Tibial artery (tissue), 4 donors: Measurements from ENCODE around the gene CARTPT.

Experiments used
- DNase-seq, 2 donors: peaks; one replicate each; pipeline ENCODE4 v3.0.0-alpha.2; 2019
- H3K27ac ChIP-seq, 2 donors: fragments of 200-600 bp; sonication (generic) in 1 of 2; 1 replicate in 1 of 2; 2 replicates in 1 of 2; pipeline ENCODE4 v1.5.1; 2018 to 2019; ENCODE audit warnings: mild to moderate bottlenecking in 1 of 2
- H3K27me3 ChIP-seq, 2 donors: fragments of 200-600 bp; sonication (generic) in 1 of 2; one replicate each; pipeline versions ENCODE4 v1.5.1 to v1.6.0; 2016 to 2019
- H3K36me3 ChIP-seq, 3 donors: fragments of 200-600 bp; sonication (generic) in 2 of 3; one replicate each; pipeline ENCODE4 v1.5.1; 2016 to 2019; ENCODE audit warnings: mild to moderate bottlenecking in 2 of 3
- H3K4me1 ChIP-seq, 4 donors: fragments of 200-600 bp; sonication (generic) in 2 of 4; 1 replicate in 3 of 4; 2 replicates in 1 of 4; pipeline ENCODE4 v1.5.1; 2016 to 2019
- H3K4me3 ChIP-seq, 2 donors: fragments of 200-600 bp; sonication (generic) in 1 of 2; 1 replicate in 1 of 2; 2 replicates in 1 of 2; pipeline ENCODE4 v1.5.1; 2018 to 2019; ENCODE audit warnings: mild to moderate bottlenecking in 2 of 2
- H3K9me3 ChIP-seq, 3 donors: fragments of 200-600 bp; sonication (generic) in 1 of 3; one replicate each; pipeline ENCODE4 v1.5.1; 2016 to 2019
- intact Hi-C: fragments of 100-400 bp; cut with DNase I; formaldehyde crosslinking; loops from one replicate; pipeline ENCODE4 v1.15.0; 2023; ENCODE audit warnings: low total_unique reads
- TF ChIP-seq, protein P1 (sequence below), 2 experiments: fragments of 200-600 bp in 1 of 2; fragments of 450-650 bp in 1 of 2; IDR thresholded peaks; one replicate each; pipeline ENCODE4 v1.5.1; 2017 to 2019; ENCODE audit warnings: antibody characterized with exemption in 2 of 2, mild to moderate bottlenecking in 1 of 2, moderate library complexity in 1 of 2

The CARTPT gene

DNA sequence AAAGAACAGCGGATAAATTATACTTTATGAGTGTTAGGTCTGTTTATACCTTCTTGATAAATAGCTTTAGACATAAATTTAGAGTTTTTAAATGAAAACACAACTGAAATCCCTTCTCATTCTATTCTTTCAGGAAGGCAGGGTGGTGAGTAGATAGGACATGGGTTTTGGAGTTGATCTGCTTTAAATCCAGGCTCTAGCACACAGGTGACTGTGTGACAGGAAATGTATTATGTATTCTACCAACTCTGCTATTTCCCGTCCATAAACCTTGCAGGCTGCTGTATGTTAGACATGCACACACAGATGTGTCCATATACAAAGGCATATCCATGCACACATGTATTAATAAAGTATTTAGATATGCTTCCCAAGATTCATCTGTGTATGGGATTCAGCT is 19.3 kb upstream of the CARTPT start:
- Histone ChIP-seq H3K36me3 (no peaks in the 10 kb centered on the region), H3K27me3 (peaks cover 0 to 20% of the 10 kb centered on the region in 2 donors), H3K4me3 (no peak overlapping the region), H3K9me3 (no peaks in the 10 kb centered on the region), H3K27ac (no peak overlapping the region), H3K4me1 (no peaks in the 10 kb centered on the region)
- intact Hi-C loops, result no loop called here
- no peak for DNase-seq
- TF ChIP-seq, protein P1, sequence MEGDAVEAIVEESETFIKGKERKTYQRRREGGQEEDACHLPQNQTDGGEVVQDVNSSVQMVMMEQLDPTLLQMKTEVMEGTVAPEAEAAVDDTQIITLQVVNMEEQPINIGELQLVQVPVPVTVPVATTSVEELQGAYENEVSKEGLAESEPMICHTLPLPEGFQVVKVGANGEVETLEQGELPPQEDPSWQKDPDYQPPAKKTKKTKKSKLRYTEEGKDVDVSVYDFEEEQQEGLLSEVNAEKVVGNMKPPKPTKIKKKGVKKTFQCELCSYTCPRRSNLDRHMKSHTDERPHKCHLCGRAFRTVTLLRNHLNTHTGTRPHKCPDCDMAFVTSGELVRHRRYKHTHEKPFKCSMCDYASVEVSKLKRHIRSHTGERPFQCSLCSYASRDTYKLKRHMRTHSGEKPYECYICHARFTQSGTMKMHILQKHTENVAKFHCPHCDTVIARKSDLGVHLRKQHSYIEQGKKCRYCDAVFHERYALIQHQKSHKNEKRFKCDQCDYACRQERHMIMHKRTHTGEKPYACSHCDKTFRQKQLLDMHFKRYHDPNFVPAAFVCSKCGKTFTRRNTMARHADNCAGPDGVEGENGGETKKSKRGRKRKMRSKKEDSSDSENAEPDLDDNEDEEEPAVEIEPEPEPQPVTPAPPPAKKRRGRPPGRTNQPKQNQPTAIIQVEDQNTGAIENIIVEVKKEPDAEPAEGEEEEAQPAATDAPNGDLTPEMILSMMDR (IDR thresholded peaks at IDR 0.05), result no peak

DNA sequence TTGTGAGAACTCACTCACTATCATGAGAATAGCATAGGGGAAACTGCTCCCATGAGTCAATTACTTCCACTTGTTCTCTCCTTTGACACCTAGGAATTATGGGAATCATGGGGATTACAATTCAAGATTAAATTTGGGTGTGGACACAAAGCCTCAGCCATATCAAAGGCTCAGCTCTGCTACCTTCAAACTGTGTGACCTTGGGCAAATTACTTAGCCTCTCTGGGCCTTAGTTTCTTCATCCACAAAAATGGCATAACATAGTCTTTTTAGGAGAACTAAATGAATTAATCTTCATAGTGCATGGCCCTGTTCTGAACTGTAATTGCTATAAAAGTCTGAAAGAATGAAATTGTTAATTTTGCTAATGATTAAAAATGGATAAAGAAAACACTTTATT is 18.3 kb upstream of the CARTPT start:
- intact Hi-C loops, result no loop called here
- Histone ChIP-seq H3K36me3 (no peaks in the 10 kb centered on the region), H3K27me3 (peaks cover 0 to 20% of the 10 kb centered on the region in 2 donors), H3K27ac (no peak overlapping the region), H3K4me1 (no peaks in the 10 kb centered on the region), H3K9me3 (no peaks in the 10 kb centered on the region), H3K4me3 (no peak overlapping the region)
- TF ChIP-seq, protein P1 (IDR thresholded peaks at IDR 0.05), result no peak
- DNase-seq, result no peak

DNA sequence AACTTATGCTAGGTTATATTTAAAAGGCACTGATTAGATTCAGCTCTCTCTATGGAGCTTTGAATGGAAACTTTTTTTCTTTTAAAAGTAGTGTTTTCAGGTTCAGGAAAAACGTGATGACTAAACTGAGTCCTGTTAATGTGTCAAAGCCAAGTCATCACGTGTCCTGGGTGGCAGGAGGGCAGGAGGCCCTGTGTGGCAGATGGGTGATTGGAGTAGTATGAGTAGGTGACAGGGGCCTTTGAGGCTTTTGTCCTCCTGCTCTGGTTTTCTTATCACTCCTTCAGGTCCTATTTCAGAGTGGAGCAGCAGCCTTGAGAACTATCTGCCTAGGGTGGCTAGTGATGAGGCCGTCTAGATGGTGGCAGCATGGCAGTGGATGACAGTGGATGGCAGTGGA is 17.7 kb upstream of the CARTPT start:
- Histone ChIP-seq H3K4me3 (no peak overlapping the region), H3K27ac (no peak overlapping the region), H3K9me3 (no peaks in the 10 kb centered on the region), H3K36me3 (no peaks in the 10 kb centered on the region), H3K4me1 (no peaks in the 10 kb centered on the region), H3K27me3 (peaks cover 0 to 20% of the 10 kb centered on the region in 2 donors)
- DNase-seq, result no peak
- intact Hi-C loops, result no loop called here
- TF ChIP-seq, protein P1 (IDR thresholded peaks at IDR 0.05), result no peak

DNA sequence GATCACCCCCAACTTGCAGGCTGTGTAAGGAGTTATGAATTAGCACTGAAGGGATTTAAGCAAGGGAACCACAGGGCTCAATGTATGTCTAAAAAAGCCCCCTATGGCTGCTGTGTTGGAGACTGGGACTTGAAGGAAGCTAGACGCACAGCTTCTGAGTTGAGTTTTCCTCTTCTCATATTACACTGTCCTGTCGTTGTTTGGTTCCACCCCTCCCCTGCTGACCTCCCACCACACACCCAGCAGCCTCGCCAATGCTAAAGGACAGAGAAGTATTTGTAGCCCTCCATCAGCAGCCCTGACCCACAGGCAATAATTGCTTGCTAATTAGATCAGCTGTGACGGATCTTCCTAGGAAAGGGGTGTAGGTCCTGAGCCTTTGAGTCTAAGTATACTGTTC is 15.1 kb upstream of the CARTPT start:
- intact Hi-C loops, result no loop called here
- Histone ChIP-seq H3K4me3 (no peak overlapping the region), H3K4me1 (no peaks in the 10 kb centered on the region), H3K9me3 (no peaks in the 10 kb centered on the region), H3K27ac (no peak overlapping the region), H3K36me3 (no peaks in the 10 kb centered on the region), H3K27me3 (peaks cover 0 to 5% of the 10 kb centered on the region in 2 donors)
- TF ChIP-seq, protein P1 (IDR thresholded peaks at IDR 0.05), result no peak
- no peak for DNase-seq

DNA sequence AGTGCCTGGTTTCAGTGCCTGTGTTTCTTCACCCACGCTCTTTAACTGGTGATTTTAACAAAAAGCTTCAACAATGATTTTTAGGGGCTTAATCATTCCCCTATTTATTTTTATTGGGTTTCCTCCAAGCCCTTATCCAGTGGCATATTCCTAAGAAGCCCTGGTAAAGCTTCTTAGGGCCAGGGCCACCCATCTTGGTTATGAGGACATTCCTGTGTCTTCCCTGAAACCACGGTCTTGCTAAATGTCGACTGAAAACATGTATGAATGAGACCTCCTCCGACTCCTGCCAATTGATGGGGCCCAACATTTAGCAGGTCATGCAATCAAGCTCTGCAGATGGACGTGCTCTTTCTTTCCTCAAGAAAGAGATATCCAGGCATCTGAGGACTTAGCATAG is 13.7 kb upstream of the CARTPT start:
- no peak for DNase-seq
- TF ChIP-seq, protein P1 (IDR thresholded peaks at IDR 0.05), result no peak
- H3K36me3 ChIP-seq, result no peaks in the 10 kb centered on the region
- H3K27ac ChIP-seq, result no peak overlapping the region
- no peaks in the 10 kb centered on the region for H3K9me3 ChIP-seq
- no peaks in the 10 kb centered on the region for H3K4me1 ChIP-seq
- no peak overlapping the region for H3K4me3 ChIP-seq
- intact Hi-C loops, result no loop called here
- peaks cover 0 to 5% of the 10 kb centered on the region in 2 donors for H3K27me3 ChIP-seq

DNA sequence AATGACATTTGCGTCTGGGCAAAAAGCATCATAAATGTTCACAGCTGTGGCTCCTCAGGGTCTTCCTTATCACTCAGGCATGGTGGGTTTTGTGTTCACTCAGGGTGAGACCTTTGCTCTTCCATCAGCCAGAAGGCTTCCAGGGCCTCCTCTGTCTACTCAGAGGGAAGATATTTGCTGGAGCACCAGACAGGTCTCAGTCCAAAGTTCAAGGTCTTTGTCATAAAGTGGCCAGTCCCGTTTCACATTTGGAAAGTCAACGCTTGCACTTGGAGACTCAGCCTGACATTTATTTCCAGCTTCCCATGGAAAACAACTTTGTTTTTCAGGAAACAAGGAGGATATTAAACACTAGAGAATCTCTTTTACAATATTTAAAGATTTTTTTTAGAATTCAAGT is 12.2 kb upstream of the CARTPT start:
- Histone ChIP-seq H3K27me3 (peaks cover 0 to 5% of the 10 kb centered on the region in 2 donors), H3K4me1 (no peaks in the 10 kb centered on the region), H3K27ac (no peak overlapping the region), H3K4me3 (no peak overlapping the region), H3K36me3 (no peaks in the 10 kb centered on the region), H3K9me3 (no peaks in the 10 kb centered on the region)
- intact Hi-C loops, result no loop called here
- DNase-seq, result no peak
- TF ChIP-seq, protein P1 (IDR thresholded peaks at IDR 0.05), result no peak
